Osteoblast (primary cell): ENCODE data around the gene PPP3CB. TPM values are rescaled to one million over a fixed set of nuclear protein-coding genes. Genes with fewer than 3 reads are reported as not detected.

Source experiments
- DNase-seq: peaks from one replicate; pipeline ENCODE4 v3.0.0; 2011; ENCODE audit warnings: low spot score, mixed read lengths; ENCODE audit not compliant: insufficient read length; ENCODE audit errors: missing footprints
- H2AFZ ChIP-seq: 2 replicates; pipeline ENCODE4 v1.6.0; 2011; ENCODE audit warnings: mild to moderate bottlenecking, low read length
- H3K27ac ChIP-seq: 2 replicates; pipeline ENCODE4 v1.5.1; 2011; ENCODE audit warnings: mild to moderate bottlenecking, low read depth, low read length, moderate library complexity
- H3K27me3 ChIP-seq: 2 replicates; pipeline ENCODE4 v1.6.0; 2012; ENCODE audit warnings: mild to moderate bottlenecking, control low read depth, inconsistent platforms, low read length, moderate library complexity; ENCODE audit not compliant: insufficient read depth
- H3K36me3 ChIP-seq: 2 replicates; pipeline ENCODE4 v1.5.1; 2011; ENCODE audit warnings: mild to moderate bottlenecking, low read length, control low read depth, moderate library complexity; ENCODE audit not compliant: insufficient read depth
- H3K4me1 ChIP-seq: 2 replicates; pipeline ENCODE4 v1.5.1; 2011; ENCODE audit warnings: mild to moderate bottlenecking, low read length, control low read depth, moderate library complexity; ENCODE audit not compliant: insufficient read depth
- H3K4me2 ChIP-seq: 2 replicates; pipeline ENCODE4 v1.6.0; 2011; ENCODE audit warnings: mild to moderate bottlenecking, low read length; ENCODE audit not compliant: insufficient read depth
- H3K4me3 ChIP-seq: fragments of 200-600 bp; sonication (generic); 3 replicates; pipeline ENCODE4 v1.5.1; 2012; ENCODE audit warnings: mild to moderate bottlenecking, low read length, inconsistent platforms; ENCODE audit not compliant: insufficient read depth
- H3K79me2 ChIP-seq: 2 replicates; pipeline ENCODE4 v1.6.0; 2012; ENCODE audit warnings: mild to moderate bottlenecking, low read length, control low read depth, inconsistent platforms; ENCODE audit not compliant: insufficient read depth
- H3K9me3 ChIP-seq: 2 replicates; pipeline ENCODE4 v1.5.1; 2011; ENCODE audit warnings: low read depth, low read length, control low read depth
- H4K20me1 ChIP-seq: 2 replicates; pipeline ENCODE4 v1.6.0; 2012; ENCODE audit warnings: mild to moderate bottlenecking, low read length, control low read depth; ENCODE audit not compliant: insufficient read depth
- CTCF ChIP-seq: IDR thresholded peaks from 2 replicates; pipeline ENCODE4 v1.5.1; 2011; ENCODE audit warnings: mild to moderate bottlenecking, low read depth, low read length, moderate library complexity; ENCODE audit errors: extremely low read depth
- total RNA-seq: library from RNA; depleted of rRNA; stranded (reverse); fragments of >200 nt; gene quantifications from 2 replicates; pipeline ENCODE4 v1.2.3, GENCODE V29; 2012

The PPP3CB gene
- total RNA-seq, 1 donor: 34.7 TPM

DNA sequence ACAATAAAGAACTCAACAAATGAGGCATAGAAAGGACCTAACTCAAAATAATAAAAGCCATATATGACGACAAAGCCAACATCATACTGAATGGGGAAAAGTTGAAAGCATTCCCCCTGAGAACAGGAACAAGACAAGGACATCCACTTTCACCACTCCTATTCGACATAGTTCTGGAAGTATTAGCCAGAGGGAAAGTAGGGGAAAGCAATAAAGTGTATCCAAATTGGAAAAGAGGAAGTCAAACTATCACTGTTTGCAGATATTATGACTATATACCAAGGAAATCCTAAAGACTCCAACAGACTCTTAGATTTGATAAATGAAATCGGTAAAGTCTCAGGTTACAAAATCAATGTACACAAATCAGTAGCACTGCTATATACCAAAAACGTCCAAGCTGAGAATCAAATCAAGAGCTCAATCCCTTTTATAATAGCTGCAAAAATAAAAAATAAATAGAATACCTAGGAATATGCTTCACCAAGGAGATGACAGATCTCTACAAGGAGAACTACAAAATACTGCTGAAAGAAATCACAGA is 86.8 kb downstream of the PPP3CB start:
- Histone ChIP-seq H3K27me3 (no peaks in the 10 kb centered on the region), H3K4me2 (no peak overlapping the region), H3K4me1 (peaks cover 23% of the 10 kb centered on the region), H3K4me3 (no peak overlapping the region), H3K9me3 (no peaks in the 10 kb centered on the region), H3K79me2 (peaks cover 85% of the 10 kb centered on the region), H2AFZ (no peak overlapping the region), H4K20me1 (peaks cover 56% of the 10 kb centered on the region), H3K36me3 (no peaks in the 10 kb centered on the region), H3K27ac (no peak overlapping the region)
- no peak for TF ChIP-seq CTCF
- DNase-seq: no peak

DNA sequence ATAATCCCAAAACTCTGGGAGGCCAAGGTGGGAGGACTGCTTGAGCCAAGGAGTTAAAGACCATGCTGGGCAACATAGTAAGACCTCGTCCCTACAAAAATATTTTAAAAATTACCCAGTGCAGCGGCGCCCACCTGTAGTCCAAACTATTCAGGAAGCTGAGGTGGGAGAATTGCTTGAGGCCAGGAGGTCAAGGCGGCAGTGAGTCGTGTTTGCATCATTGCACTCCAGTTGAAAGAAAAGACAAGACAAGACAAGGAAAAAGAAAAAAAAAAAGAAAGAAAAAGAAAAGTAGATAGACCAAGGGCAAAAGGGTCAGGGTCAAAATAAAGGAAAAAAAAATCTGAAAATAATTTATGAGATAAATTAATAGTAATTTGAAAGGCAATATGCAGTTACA is 87.8 kb downstream of the PPP3CB start:
- H3K9me3 ChIP-seq: no peaks in the 10 kb centered on the region
- H4K20me1 ChIP-seq: peaks cover 61% of the 10 kb centered on the region
- TF ChIP-seq CTCF: no peak
- no peak for DNase-seq
- peaks cover 21% of the 10 kb centered on the region for H3K4me1 ChIP-seq
- H3K36me3 ChIP-seq: no peaks in the 10 kb centered on the region
- H3K79me2 ChIP-seq: peaks cover 94% of the 10 kb centered on the region
- H2AFZ ChIP-seq: no peak overlapping the region
- H3K4me3 ChIP-seq: no peak overlapping the region
- H3K4me2 ChIP-seq: no peak overlapping the region
- H3K27ac ChIP-seq: no peak overlapping the region
- H3K27me3 ChIP-seq: no peaks in the 10 kb centered on the region

GRCh38 chr10:73407495-73407894 is 88.3 kb downstream of the PPP3CB start:
- no peak overlapping the region for H3K4me3 ChIP-seq
- H2AFZ ChIP-seq: no peak overlapping the region
- peaks cover 98% of the 10 kb centered on the region for H3K79me2 ChIP-seq
- H3K4me1 ChIP-seq: peaks cover 16% of the 10 kb centered on the region
- peak; percentile 29 for DNase-seq
- peaks cover 64% of the 10 kb centered on the region for H4K20me1 ChIP-seq
- H3K9me3 ChIP-seq: no peaks in the 10 kb centered on the region
- TF ChIP-seq CTCF: no peak
- H3K27me3 ChIP-seq: no peaks in the 10 kb centered on the region
- H3K4me2 ChIP-seq: no peak overlapping the region
- H3K27ac ChIP-seq: no peak overlapping the region
- H3K36me3 ChIP-seq: no peaks in the 10 kb centered on the region

DNA sequence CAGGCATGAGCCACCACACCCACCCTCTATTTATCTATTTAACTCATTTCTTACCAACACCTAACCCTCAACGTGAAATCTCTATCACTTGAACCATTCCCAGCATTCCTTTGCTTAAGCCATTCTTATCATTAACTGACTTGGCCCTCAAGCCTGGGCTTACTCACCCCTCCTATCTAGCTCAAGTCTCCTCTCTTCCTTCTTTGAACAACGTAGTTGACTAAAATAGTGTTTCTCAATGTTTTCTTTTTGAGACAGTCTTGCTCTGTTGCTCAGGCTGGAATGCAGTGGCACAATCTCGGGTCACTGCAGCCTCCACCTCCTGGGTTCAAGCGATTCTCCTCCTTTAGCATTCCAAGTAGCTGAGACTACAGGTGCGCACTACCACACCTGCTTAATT is 89.0 kb downstream of the PPP3CB start:
- no peak overlapping the region for H3K4me2 ChIP-seq
- H3K9me3 ChIP-seq: no peaks in the 10 kb centered on the region
- H3K79me2 ChIP-seq: peaks cover 100% of the 10 kb centered on the region
- H3K36me3 ChIP-seq: no peaks in the 10 kb centered on the region
- no peaks in the 10 kb centered on the region for H3K27me3 ChIP-seq
- H3K4me1 ChIP-seq: peaks cover 11% of the 10 kb centered on the region
- H4K20me1 ChIP-seq: peaks cover 68% of the 10 kb centered on the region
- DNase-seq: peak; percentile 64
- no peak overlapping the region for H3K27ac ChIP-seq
- no peak for TF ChIP-seq CTCF
- H2AFZ ChIP-seq: no peak overlapping the region
- no peak overlapping the region for H3K4me3 ChIP-seq
